Peyer's patch (tissue), 4 donors: ENCODE measurements around the gene AP2A2. TPM values are rescaled to one million over a fixed set of nuclear protein-coding genes. Genes with fewer than 3 reads are reported as not detected.

Experiments used
- DNase-seq, 3 donors: peaks; one replicate each; pipeline ENCODE4 v3.0.0-alpha.2; 2017 to 2019
- H3K27ac ChIP-seq, 4 donors: fragments of 200-600 bp; sonication (generic); one replicate each; pipeline ENCODE4 v1.5.1; 2016 to 2019
- H3K27me3 ChIP-seq, 2 donors: fragments of 200-600 bp; sonication (generic); one replicate each; pipeline ENCODE4 v1.5.1; 2019
- H3K36me3 ChIP-seq, 3 donors: fragments of 200-600 bp; sonication (generic); one replicate each; pipeline ENCODE4 v1.5.1; 2016 to 2019
- H3K4me1 ChIP-seq, 4 donors: fragments of 200-600 bp; sonication (generic); one replicate each; pipeline ENCODE4 v1.5.1; 2016 to 2019
- H3K4me3 ChIP-seq, 4 donors: fragments of 200-600 bp; sonication (generic); 1 replicate in 3 of 4; 2 replicates in 1 of 4; pipeline ENCODE4 v1.5.1; 2016 to 2019; ENCODE audit warnings: mild to moderate bottlenecking in 1 of 4
- H3K9me3 ChIP-seq, 4 donors: fragments of 200-600 bp; sonication (generic); one replicate each; pipeline ENCODE4 v1.5.1; 2016 to 2019; ENCODE audit warnings: mild to moderate bottlenecking in 1 of 4
- POLR2A ChIP-seq, 2 donors: fragments of 450-650 bp; IDR thresholded peaks; one replicate each; pipeline ENCODE4 v1.5.1; 2017; ENCODE audit warnings: antibody characterized with exemption in 2 of 2, mild to moderate bottlenecking in 2 of 2, moderate library complexity in 2 of 2
- total RNA-seq, 4 donors: library from RNA; depleted of rRNA; stranded (reverse); fragments of >200 nt; gene quantifications; one replicate each; pipeline ENCODE4 v1.1.0, GENCODE V29; 2016
- TF ChIP-seq, protein P1 (sequence below), 6 experiments: fragments of 450-650 bp in 4 of 6; fragments of 200-600 bp in 2 of 6; sonication (generic) in 1 of 6; IDR thresholded peaks; one replicate each; pipeline ENCODE4 v1.5.1; 2017 to 2019; ENCODE audit warnings: antibody characterized with exemption in 6 of 6, mild to moderate bottlenecking in 3 of 6, moderate library complexity in 1 of 6

AP2A2 gene
- total RNA-seq, 4 donors from 2014 or later = 103 to 383 (median 136) TPM

GRCh38 chr11:900545-900944 is 25.1 kb upstream of the AP2A2 start:
- Histone ChIP-seq H3K27me3 (no peaks in the 10 kb centered on the region), H3K9me3 (no peaks in the 10 kb centered on the region), H3K36me3 (peaks cover 0 to 63% (median 0%) of the 10 kb centered on the region in 3 donors), H3K27ac (no peak overlapping the region), H3K4me1 (no peaks in the 10 kb centered on the region), H3K4me3 (no peak overlapping the region)
- no peak for TF ChIP-seq POLR2A (IDR thresholded peaks at IDR 0.05)
- TF ChIP-seq, protein P1, sequence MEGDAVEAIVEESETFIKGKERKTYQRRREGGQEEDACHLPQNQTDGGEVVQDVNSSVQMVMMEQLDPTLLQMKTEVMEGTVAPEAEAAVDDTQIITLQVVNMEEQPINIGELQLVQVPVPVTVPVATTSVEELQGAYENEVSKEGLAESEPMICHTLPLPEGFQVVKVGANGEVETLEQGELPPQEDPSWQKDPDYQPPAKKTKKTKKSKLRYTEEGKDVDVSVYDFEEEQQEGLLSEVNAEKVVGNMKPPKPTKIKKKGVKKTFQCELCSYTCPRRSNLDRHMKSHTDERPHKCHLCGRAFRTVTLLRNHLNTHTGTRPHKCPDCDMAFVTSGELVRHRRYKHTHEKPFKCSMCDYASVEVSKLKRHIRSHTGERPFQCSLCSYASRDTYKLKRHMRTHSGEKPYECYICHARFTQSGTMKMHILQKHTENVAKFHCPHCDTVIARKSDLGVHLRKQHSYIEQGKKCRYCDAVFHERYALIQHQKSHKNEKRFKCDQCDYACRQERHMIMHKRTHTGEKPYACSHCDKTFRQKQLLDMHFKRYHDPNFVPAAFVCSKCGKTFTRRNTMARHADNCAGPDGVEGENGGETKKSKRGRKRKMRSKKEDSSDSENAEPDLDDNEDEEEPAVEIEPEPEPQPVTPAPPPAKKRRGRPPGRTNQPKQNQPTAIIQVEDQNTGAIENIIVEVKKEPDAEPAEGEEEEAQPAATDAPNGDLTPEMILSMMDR (IDR thresholded peaks at IDR 0.05) = no peak
- no peak for DNase-seq

DNA sequence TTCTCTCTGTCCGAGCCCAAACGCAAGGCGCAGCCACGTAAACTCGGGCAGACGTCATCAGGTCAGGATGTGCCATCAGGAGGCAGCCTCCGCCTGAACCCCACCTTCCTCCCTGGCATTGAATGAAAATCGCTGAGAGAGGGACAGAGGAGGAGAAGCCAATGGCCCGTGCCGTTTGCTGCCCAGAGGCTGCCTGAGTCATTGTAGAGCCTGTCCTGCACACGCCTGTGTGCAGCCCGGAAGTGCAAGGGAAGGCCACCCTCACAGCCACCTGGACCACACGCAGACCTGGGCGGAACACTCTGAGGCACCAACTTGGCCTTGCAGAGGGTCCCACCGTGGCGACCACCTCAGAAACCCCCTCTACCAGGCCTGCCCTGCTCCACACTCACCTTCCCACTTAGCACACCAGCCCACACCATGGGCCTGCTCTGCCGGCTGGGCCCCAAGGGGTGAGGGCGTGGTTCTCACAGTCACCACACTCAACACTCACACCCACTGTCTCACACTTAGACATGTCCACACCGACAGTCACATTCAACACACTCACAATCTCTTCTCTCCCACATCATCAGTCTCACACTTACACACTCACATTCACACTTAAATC is 24.1 kb upstream of the AP2A2 start:
- Histone ChIP-seq H3K9me3 (no peaks in the 10 kb centered on the region), H3K4me3 (no peak overlapping the region), H3K4me1 (no peaks in the 10 kb centered on the region), H3K27me3 (no peaks in the 10 kb centered on the region), H3K27ac (no peak overlapping the region), H3K36me3 (peaks cover 0 to 63% (median 0%) of the 10 kb centered on the region in 3 donors)
- no peak for DNase-seq
- no peak for TF ChIP-seq POLR2A (IDR thresholded peaks at IDR 0.05)
- TF ChIP-seq, protein P1 (IDR thresholded peaks at IDR 0.05) = no peak

- Histone ChIP-seq H3K27ac (no peak overlapping the region), H3K27me3 (no peaks in the 10 kb centered on the region), H3K4me1 (peaks cover 0 to under 1% (median 0%) of the 10 kb centered on the region in 4 donors), H3K36me3 (peaks cover 0 to 53% (median 0%) of the 10 kb centered on the region in 3 donors), H3K4me3 (no peak overlapping the region), H3K9me3 (no peaks in the 10 kb centered on the region)
- no peak for DNase-seq
- TF ChIP-seq POLR2A (IDR thresholded peaks at IDR 0.05) = no peak
- TF ChIP-seq, protein P1 (IDR thresholded peaks at IDR 0.05) = no peak
Observed at GRCh38 chr11:904380-904779, 21.3 kb upstream of the AP2A2 start.

GRCh38 chr11:905952-906351 is 19.7 kb upstream of the AP2A2 start:
- no peaks in the 10 kb centered on the region for H3K27me3 ChIP-seq
- H3K4me3 ChIP-seq = no peak overlapping the region
- TF ChIP-seq POLR2A (IDR thresholded peaks at IDR 0.05) = no peak
- TF ChIP-seq, protein P1 (IDR thresholded peaks at IDR 0.05) = no peak
- H3K27ac ChIP-seq = no peak overlapping the region
- no peak for DNase-seq
- peaks cover 0 to 38% (median 0%) of the 10 kb centered on the region in 3 donors for H3K36me3 ChIP-seq
- H3K4me1 ChIP-seq = peaks cover 0 to 9% (median 3%) of the 10 kb centered on the region in 4 donors
- no peaks in the 10 kb centered on the region for H3K9me3 ChIP-seq

DNA sequence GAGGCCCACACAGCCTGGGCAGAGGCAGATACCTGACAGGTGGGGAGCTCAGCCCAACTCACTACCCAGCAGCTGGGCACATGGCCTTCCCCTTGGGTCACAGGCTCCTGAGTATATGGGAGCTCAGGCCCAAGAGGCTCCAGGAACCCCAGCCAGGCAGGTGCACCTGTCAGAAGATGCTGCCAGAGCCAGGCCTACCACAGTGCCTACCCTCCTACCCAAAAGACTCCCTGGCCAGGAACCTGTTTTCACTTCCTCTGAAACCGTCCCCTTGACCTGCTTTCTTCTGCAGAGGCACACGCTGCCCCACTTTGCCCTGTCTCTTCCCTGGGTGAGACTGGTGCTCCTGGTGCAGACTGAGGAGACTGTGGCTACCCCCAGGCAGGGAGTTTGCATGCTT is 18.0 kb upstream of the AP2A2 start:
- H3K27me3 ChIP-seq = no peaks in the 10 kb centered on the region
- no peak for TF ChIP-seq POLR2A (IDR thresholded peaks at IDR 0.05)
- TF ChIP-seq, protein P1 (IDR thresholded peaks at IDR 0.05) = no peak
- no peaks in the 10 kb centered on the region for H3K9me3 ChIP-seq
- DNase-seq = no peak
- H3K27ac ChIP-seq = no peak overlapping the region
- peaks cover 0 to 21% (median 0%) of the 10 kb centered on the region in 3 donors for H3K36me3 ChIP-seq
- H3K4me3 ChIP-seq = no peak overlapping the region
- H3K4me1 ChIP-seq = peaks cover 0 to 14% (median 3%) of the 10 kb centered on the region in 4 donors
